DOHH2 (cell line): Measurements from ENCODE around the gene PTPRN2.

Source experiments
- H3F3A ChIP-seq: fragments of 200-600 bp; sonication (generic), shearing (Covaris generic); 2 replicates; pipeline ENCODE4 v1.6.0; 2016; ENCODE audit warnings: antibody characterized with exemption, mild to moderate bottlenecking; ENCODE audit not compliant: control insufficient read depth, insufficient read depth
- H3K27ac ChIP-seq: fragments of 200-600 bp; sonication (generic); 2 replicates; pipeline ENCODE4 v1.5.1; 2014; ENCODE audit warnings: low read depth, mild to moderate bottlenecking, low read length, moderate library complexity
- H3K27me3 ChIP-seq: fragments of 200-600 bp; sonication (generic); 2 replicates; pipeline ENCODE4 v1.6.1; 2014; ENCODE audit warnings: mild to moderate bottlenecking, low read length, mixed read lengths; ENCODE audit not compliant: control insufficient read depth
- H3K36me3 ChIP-seq: fragments of 200-600 bp; sonication (generic); 2 replicates; pipeline ENCODE4 v1.6.1; 2014; ENCODE audit warnings: mild to moderate bottlenecking, low read length, moderate library complexity, mixed read lengths; ENCODE audit not compliant: control insufficient read depth
- H3K4me1 ChIP-seq: fragments of 200-600 bp; sonication (generic); 2 replicates; pipeline ENCODE4 v1.6.1; 2014; ENCODE audit warnings: mild to moderate bottlenecking, low read length, mixed read lengths; ENCODE audit not compliant: control insufficient read depth
- H3K4me2 ChIP-seq: fragments of 200-600 bp; sonication (generic); 2 replicates; pipeline ENCODE4 v1.6.0; 2014; ENCODE audit warnings: mild to moderate bottlenecking, low read length, moderate library complexity
- H3K4me3 ChIP-seq: fragments of 200-600 bp; sonication (generic); 2 replicates; pipeline ENCODE4 v1.5.1; 2014; ENCODE audit warnings: mild to moderate bottlenecking, low read length, mixed read lengths
- H3K79me2 ChIP-seq: fragments of 200-600 bp; sonication (generic); 2 replicates; pipeline ENCODE4 v1.6.1; 2014; ENCODE audit warnings: mild to moderate bottlenecking, low read length, mixed read lengths; ENCODE audit not compliant: control insufficient read depth
- H3K9me2 ChIP-seq: fragments of 200-600 bp; sonication (generic); replicated peaks from 2 replicates; pipeline ENCODE4 v1.6.1; 2014; ENCODE audit warnings: mild to moderate bottlenecking, low read length, mixed read lengths; ENCODE audit not compliant: control insufficient read depth
- H3K9me3 ChIP-seq: fragments of 200-600 bp; sonication (generic); 2 replicates; pipeline ENCODE4 v1.6.1; 2014; ENCODE audit warnings: antibody characterized with exemption, low read length, mixed read lengths; ENCODE audit not compliant: control insufficient read depth, insufficient read depth
- H4K20me1 ChIP-seq: fragments of 200-600 bp; sonication (generic); 2 replicates; pipeline ENCODE4 v1.6.0; 2014; ENCODE audit warnings: low read depth, mild to moderate bottlenecking, antibody characterized with exemption, low read length, moderate library complexity; ENCODE audit not compliant: control insufficient read depth, insufficient read depth
- CTCF ChIP-seq: fragments of 200-600 bp; sonication (generic); IDR thresholded peaks from one replicate; pipeline ENCODE4 v1.5.1; 2014; ENCODE audit warnings: antibody characterized with exemption, mild to moderate bottlenecking, low read depth, low read length; ENCODE audit not compliant: poor library complexity, severe bottlenecking
- EZH2phosphoT487 ChIP-seq: fragments of 200-600 bp; sonication (generic); IDR thresholded peaks from 2 replicates; pipeline ENCODE4 v1.6.1; 2017; ENCODE audit warnings: borderline replicate concordance, mild to moderate bottlenecking, antibody characterized with exemption, low read length, moderate library complexity, mixed read lengths

Gene PTPRN2

GRCh38 chr7:158003441-158004122 is 584.0 kb downstream of the PTPRN2 start:
- H3K4me2 ChIP-seq = no peak overlapping the region
- H3K4me1 ChIP-seq = peaks cover 13% of the 10 kb centered on the region; the same call in 1 of the 2 replicates
- H3F3A ChIP-seq = no peaks in the 10 kb centered on the region
- H3K27me3 ChIP-seq = no peaks in the 10 kb centered on the region
- no peaks in the 10 kb centered on the region for H3K9me2 ChIP-seq
- H3K79me2 ChIP-seq = no peaks in the 10 kb centered on the region
- H4K20me1 ChIP-seq = no peaks in the 10 kb centered on the region
- no peak overlapping the region for H3K4me3 ChIP-seq
- H3K36me3 ChIP-seq = no peaks in the 10 kb centered on the region
- no peaks in the 10 kb centered on the region for H3K9me3 ChIP-seq
- no peak overlapping the region for H3K27ac ChIP-seq
- TF ChIP-seq EZH2phosphoT487 (no peak), CTCF (no peak)

- Histone ChIP-seq H3K4me1 (peaks cover 13% of the 10 kb centered on the region; the same call in 1 of the 2 replicates), H3K27ac (no peak overlapping the region), H3F3A (no peaks in the 10 kb centered on the region), H4K20me1 (no peaks in the 10 kb centered on the region), H3K4me2 (no peak overlapping the region), H3K27me3 (no peaks in the 10 kb centered on the region), H3K4me3 (no peak overlapping the region), H3K9me2 (no peaks in the 10 kb centered on the region), H3K36me3 (no peaks in the 10 kb centered on the region), H3K9me3 (no peaks in the 10 kb centered on the region), H3K79me2 (no peaks in the 10 kb centered on the region)
- no peak for TF ChIP-seq EZH2phosphoT487
- no peak for TF ChIP-seq CTCF
These were observed 585.0 kb downstream of the PTPRN2 start for GRCh38 chr7:158002486-158003080.

- H3K27me3 ChIP-seq = no peaks in the 10 kb centered on the region
- no peaks in the 10 kb centered on the region for H3K36me3 ChIP-seq
- no peaks in the 10 kb centered on the region for H4K20me1 ChIP-seq
- H3K4me1 ChIP-seq = peaks cover 13% of the 10 kb centered on the region; the same call in 1 of the 2 replicates
- H3K4me3 ChIP-seq = no peak overlapping the region
- no peaks in the 10 kb centered on the region for H3K9me2 ChIP-seq
- no peaks in the 10 kb centered on the region for H3K79me2 ChIP-seq
- TF ChIP-seq CTCF (no peak), EZH2phosphoT487 (no peak)
- no peak overlapping the region for H3K4me2 ChIP-seq
- H3K27ac ChIP-seq = no peak overlapping the region
- no peaks in the 10 kb centered on the region for H3F3A ChIP-seq
- peaks cover 4% of the 10 kb centered on the region; the same call in 1 of the 2 replicates for H3K9me3 ChIP-seq
These were observed 585.9 kb downstream of the PTPRN2 start for GRCh38 chr7:158001621-158002320.
